ENCODE results near the gene LMBR1.

Gene LMBR1

DNA sequence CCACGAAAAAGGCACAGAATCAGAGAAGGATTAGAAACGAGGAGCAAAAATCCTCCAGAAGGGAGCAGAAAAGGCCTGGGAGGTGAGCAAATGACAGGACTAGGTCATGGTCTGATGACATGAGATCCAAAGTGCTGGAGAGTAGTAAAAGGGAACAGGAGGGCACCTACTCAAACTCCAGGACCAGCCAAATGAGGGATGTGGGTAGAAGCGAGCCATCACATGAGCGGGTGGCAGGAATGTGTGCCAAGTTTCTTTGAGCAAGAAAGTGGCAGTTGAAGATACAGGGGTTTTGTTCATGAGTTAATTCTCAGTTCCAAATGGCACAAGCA lies 139.8 kb downstream of the LMBR1 start:
- no peak overlapping the region for H3K27ac ChIP-seq (ENCODE audit: low read depth, low read length)
- H3K4me1 ChIP-seq (ENCODE audit: control insufficient read depth, insufficient read depth, low read length) = no peaks in the 10 kb centered on the region
- H3K4me3 ChIP-seq (ENCODE audit: low read length) = no peak overlapping the region
- no peak overlapping the region for H3K9ac ChIP-seq (ENCODE audit: low read length)
- H3K36me3 ChIP-seq (ENCODE audit: control insufficient read depth, insufficient read depth, low read length) = no peaks in the 10 kb centered on the region
- H3K27me3 ChIP-seq (ENCODE audit: control insufficient read depth, insufficient read depth, low read length) = no peaks in the 10 kb centered on the region

DNA sequence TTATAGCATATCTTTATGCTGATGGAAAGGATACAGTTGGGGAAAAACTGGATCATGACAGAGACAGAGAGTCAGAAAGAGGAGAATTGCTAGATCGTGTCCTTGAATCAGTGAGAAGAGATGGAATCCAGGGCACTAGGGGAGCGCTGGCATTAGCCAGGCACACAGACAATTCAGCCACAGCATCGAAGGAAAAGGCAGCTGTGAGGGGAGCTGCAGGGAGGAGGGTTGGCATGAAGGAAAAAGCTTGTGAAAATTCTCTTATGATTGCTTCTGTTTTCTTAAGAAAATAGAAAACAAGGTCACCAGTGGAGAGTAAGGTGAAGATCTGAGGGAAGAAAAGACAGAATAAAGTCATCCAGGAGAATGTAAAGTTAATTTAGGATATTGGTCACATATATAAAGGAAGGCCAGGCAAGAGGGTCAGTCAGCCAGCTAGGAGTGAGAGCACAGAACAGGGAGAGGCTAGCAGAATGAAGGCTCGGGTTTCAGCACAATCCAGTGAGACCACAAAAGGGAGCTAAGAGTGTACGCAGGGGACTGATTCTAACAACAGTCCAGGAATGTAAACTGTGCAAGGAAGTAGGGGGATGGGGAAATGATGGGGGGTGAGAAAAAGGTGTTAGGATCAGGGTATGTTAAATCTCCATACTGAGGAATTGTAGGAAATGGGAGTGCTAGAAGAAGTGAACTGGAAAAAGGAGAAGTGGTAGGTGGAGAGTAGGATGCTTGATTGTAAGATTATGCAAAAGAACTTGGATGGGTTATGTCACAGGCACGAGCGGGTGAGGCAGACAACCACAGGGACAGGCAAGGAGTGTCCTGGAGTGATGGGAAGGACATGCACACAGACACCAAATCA lies 140.4 kb downstream of the LMBR1 start:
- Histone ChIP-seq H3K27ac (ENCODE audit: low read depth, low read length) (no peak overlapping the region), H3K36me3 (ENCODE audit: control insufficient read depth, insufficient read depth, low read length) (no peaks in the 10 kb centered on the region), H3K4me1 (ENCODE audit: control insufficient read depth, insufficient read depth, low read length) (no peaks in the 10 kb centered on the region)

DNA sequence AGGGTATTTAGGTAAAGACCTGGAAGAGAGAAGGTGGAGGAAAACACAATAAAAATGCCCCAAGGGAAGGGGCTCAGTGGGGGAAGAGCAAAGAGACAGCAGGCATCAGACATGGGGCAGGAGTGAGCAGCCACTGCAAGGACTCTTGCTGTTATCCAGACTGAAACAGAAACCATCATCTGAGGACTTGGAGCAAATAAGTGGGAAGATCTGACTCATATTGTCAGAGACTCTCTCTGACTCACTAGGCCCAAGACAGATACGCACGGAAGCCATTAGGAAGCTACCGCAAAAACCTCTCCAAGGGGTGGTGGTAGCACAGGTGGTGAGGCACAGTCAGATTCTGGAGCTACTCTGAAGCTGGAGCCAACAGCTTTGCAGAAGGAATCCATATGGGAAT lies 141.7 kb downstream of the LMBR1 start:
- Histone ChIP-seq H3K27me3 (ENCODE audit: control insufficient read depth, insufficient read depth, low read length) (no peaks in the 10 kb centered on the region), H3K4me1 (ENCODE audit: control insufficient read depth, insufficient read depth, low read length) (no peaks in the 10 kb centered on the region), H3K27ac (ENCODE audit: low read depth, low read length) (no peak overlapping the region), H3K9ac (ENCODE audit: low read length) (no peak overlapping the region), H3K36me3 (ENCODE audit: control insufficient read depth, insufficient read depth, low read length) (no peaks in the 10 kb centered on the region), H3K4me3 (ENCODE audit: low read length) (no peak overlapping the region)

More for the DNA sequence above, 140.4 kb downstream of the LMBR1 start:
- Histone ChIP-seq H3K27me3 (ENCODE audit: control insufficient read depth, insufficient read depth, low read length) (no peaks in the 10 kb centered on the region), H3K9ac (ENCODE audit: low read length) (no peak overlapping the region), H3K4me3 (ENCODE audit: low read length) (no peak overlapping the region)

DNA sequence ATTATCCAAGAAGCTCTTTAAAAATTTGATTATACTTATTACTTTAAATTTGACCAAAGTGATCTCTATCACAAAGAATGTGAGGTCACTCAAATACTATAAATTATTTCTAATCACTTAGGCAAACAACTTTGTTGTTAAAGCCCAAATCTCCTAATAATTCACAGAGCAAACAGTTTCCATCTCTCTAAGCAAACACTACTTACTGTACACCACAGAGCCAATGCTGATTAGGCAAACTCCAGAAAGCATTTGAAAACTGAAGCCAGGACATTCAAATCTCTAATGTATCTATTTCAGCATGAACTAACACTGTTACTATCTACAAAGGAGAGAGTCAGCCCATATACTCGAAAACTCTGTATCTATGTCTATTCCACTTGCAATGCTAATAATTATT lies 145.3 kb downstream of the LMBR1 start:
- Histone ChIP-seq H3K4me3 (ENCODE audit: low read length) (no peak overlapping the region), H3K4me1 (ENCODE audit: control insufficient read depth, insufficient read depth, low read length) (no peaks in the 10 kb centered on the region), H3K36me3 (ENCODE audit: control insufficient read depth, insufficient read depth, low read length) (no peaks in the 10 kb centered on the region), H3K27ac (ENCODE audit: low read depth, low read length) (no peak overlapping the region), H3K9ac (ENCODE audit: low read length) (no peak overlapping the region), H3K27me3 (ENCODE audit: control insufficient read depth, insufficient read depth, low read length) (no peaks in the 10 kb centered on the region)

DNA sequence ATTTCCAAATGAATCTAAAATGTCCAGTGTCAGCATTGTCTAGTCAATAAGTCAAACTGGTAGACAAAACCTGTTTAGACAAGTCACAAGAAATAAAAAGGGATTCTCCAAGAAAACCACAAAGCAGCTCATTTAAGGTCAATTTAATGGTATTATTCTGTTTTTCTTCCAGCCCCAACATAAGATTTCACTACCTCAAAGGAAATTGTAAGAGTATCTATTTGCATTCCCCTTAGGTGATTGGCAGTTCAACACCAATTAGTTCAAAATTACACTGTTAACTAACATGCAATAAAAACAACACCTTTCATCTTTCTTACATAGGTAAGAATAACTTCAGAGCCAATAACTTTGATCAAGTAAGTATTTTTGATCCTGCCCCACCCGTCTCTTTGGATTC lies 146.1 kb downstream of the LMBR1 start:
- Histone ChIP-seq H3K36me3 (ENCODE audit: control insufficient read depth, insufficient read depth, low read length) (no peaks in the 10 kb centered on the region), H3K27ac (ENCODE audit: low read depth, low read length) (no peak overlapping the region), H3K9ac (ENCODE audit: low read length) (no peak overlapping the region), H3K4me1 (ENCODE audit: control insufficient read depth, insufficient read depth, low read length) (no peaks in the 10 kb centered on the region), H3K4me3 (ENCODE audit: low read length) (no peak overlapping the region), H3K27me3 (ENCODE audit: control insufficient read depth, insufficient read depth, low read length) (no peaks in the 10 kb centered on the region)

DNA sequence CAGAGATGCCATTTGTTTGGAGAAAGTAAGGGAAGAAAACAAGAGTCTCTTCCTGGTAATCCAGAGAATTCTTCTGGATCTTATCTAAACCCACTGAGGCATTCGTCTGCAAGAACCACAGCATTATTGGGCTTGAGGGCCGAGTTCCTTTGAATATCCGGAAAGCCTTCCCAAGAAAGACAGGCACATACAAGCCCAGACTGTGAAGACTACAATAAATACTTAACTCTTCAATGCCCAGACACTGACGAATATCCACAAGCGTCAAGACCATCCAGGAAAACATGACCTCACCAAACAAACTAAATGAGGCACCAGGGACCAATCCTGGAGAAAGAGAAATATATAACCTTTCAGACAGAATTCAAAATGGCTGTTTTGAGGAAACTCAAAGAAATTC lies 153.4 kb downstream of the LMBR1 start:
- Histone ChIP-seq H3K27me3 (ENCODE audit: control insufficient read depth, insufficient read depth, low read length) (no peaks in the 10 kb centered on the region), H3K9ac (ENCODE audit: low read length) (no peak overlapping the region), H3K4me1 (ENCODE audit: control insufficient read depth, insufficient read depth, low read length) (no peaks in the 10 kb centered on the region), H3K27ac (ENCODE audit: low read depth, low read length) (no peak overlapping the region), H3K36me3 (ENCODE audit: control insufficient read depth, insufficient read depth, low read length) (no peaks in the 10 kb centered on the region), H3K4me3 (ENCODE audit: low read length) (no peak overlapping the region)

DNA sequence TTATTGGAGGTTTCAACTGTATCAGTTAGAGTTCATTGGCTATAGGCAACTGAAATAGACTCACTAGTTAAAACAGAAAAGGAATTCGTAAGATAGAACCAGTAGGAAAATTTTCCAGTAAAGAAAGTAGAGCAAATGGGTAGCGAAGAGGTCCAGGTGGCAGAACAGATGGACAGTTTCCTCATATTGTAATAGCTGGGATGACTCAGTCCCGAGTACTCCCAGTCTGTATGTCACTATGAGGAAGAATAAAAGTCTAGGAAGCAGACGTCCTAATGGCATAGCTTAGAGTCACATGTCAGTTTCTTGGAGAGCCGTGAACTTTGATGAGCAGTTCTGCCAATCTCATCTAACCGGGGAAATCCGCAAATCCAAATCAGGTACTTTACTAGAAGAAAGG lies 157.1 kb downstream of the LMBR1 start:
- Histone ChIP-seq H3K4me3 (ENCODE audit: low read length) (no peak overlapping the region), H3K27me3 (ENCODE audit: control insufficient read depth, insufficient read depth, low read length) (no peaks in the 10 kb centered on the region), H3K36me3 (ENCODE audit: control insufficient read depth, insufficient read depth, low read length) (no peaks in the 10 kb centered on the region), H3K27ac (ENCODE audit: low read depth, low read length) (no peak overlapping the region), H3K4me1 (ENCODE audit: control insufficient read depth, insufficient read depth, low read length) (no peaks in the 10 kb centered on the region), H3K9ac (ENCODE audit: low read length) (no peak overlapping the region)

DNA sequence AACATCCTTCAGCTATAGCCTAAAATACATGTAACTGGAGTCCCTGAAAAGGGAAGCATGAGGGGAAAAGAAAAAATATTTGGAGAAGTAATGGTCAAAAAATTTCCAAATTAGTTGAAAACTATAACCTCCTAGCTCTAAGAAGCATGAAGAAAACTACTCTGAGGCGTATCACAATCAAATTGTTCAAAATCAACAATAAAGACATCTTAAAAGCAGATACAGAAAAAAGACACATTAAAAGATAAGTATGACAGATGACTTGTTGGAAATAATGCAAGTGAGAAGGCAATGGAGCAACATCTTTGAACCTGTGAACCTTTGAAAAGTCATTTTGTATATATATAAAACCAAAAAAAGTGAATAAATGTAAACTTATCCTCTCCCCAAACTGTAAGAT lies 159.3 kb downstream of the LMBR1 start:
- Histone ChIP-seq H3K4me3 (ENCODE audit: low read length) (no peak overlapping the region), H3K4me1 (ENCODE audit: control insufficient read depth, insufficient read depth, low read length) (no peaks in the 10 kb centered on the region), H3K36me3 (ENCODE audit: control insufficient read depth, insufficient read depth, low read length) (no peaks in the 10 kb centered on the region), H3K27ac (ENCODE audit: low read depth, low read length) (no peak overlapping the region), H3K9ac (ENCODE audit: low read length) (no peak overlapping the region), H3K27me3 (ENCODE audit: control insufficient read depth, insufficient read depth, low read length) (no peaks in the 10 kb centered on the region)

DNA sequence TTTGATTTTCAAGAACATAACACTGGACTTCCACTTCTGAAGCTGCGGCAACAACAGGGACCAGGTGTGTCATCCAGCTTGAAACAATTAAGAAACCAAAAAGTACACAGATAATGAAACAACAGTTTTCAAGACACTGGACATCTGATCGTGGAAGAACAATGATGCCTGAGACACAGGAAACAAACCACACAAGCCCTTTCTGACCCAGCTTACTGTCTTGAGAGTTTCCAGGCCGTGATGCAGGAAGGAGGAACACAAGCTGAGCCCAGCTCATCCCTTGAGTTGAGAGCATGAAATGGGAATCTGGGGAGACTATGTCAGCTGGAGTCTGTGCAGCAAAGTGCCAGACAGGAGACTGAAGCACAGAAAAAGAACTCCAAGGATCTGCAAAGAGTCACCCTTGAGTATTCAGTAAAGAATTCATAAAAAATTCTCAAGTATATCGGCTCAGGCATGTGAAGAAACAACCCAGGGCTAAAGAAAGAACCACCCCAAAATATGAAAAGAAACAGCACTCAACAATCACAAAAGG lies 160.8 kb downstream of the LMBR1 start:
- Histone ChIP-seq H3K27ac (ENCODE audit: low read depth, low read length) (no peak overlapping the region), H3K36me3 (ENCODE audit: control insufficient read depth, insufficient read depth, low read length) (no peaks in the 10 kb centered on the region), H3K9ac (ENCODE audit: low read length) (no peak overlapping the region), H3K4me3 (ENCODE audit: low read length) (no peak overlapping the region), H3K4me1 (ENCODE audit: control insufficient read depth, insufficient read depth, low read length) (no peaks in the 10 kb centered on the region), H3K27me3 (ENCODE audit: control insufficient read depth, insufficient read depth, low read length) (no peaks in the 10 kb centered on the region)

DNA sequence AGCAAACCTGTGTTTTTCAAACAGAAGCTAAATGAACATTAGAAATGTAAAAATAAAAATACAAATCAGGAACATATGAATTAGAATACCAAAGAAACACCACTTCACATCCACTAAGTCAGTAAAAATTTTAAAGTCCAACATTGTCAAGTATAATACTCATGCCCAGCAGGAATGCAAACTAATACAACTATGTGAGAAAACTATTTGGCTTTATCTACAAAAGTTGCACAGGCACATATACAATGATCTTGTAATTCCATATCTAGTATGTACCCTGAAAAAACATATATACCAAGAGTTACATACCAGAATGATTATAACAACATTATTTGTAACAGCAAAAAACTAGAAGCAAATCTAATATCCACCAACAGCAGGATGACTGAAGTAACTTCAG lies 161.3 kb downstream of the LMBR1 start:
- no peaks in the 10 kb centered on the region for H3K36me3 ChIP-seq (ENCODE audit: control insufficient read depth, insufficient read depth, low read length)
- no peak overlapping the region for H3K4me3 ChIP-seq (ENCODE audit: low read length)

DNA sequence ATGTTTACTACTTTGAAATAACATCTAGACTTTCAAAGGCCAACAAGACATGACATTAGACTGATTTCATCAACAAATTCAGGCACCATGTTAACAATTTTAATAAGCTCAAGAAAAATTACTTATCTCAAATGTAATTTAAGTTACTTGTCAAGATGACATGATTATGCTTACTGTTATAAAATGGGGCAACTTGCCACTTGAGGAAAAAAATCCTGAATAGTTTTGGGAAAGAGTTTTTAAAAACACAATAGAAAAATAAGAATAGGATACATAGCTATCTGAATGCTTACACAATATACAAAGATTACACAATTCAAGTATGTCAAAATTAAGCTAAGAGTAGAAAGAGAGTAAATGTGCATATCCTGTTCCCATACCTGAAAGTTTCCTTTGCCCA lies 167.0 kb downstream of the LMBR1 start:
- Histone ChIP-seq H3K4me3 (ENCODE audit: low read length) (no peak overlapping the region), H3K27ac (ENCODE audit: low read depth, low read length) (no peak overlapping the region), H3K4me1 (ENCODE audit: control insufficient read depth, insufficient read depth, low read length) (no peaks in the 10 kb centered on the region)

More for the DNA sequence above, 161.3 kb downstream of the LMBR1 start:
- H3K4me1 ChIP-seq (ENCODE audit: control insufficient read depth, insufficient read depth, low read length) = no peaks in the 10 kb centered on the region
- no peaks in the 10 kb centered on the region for H3K27me3 ChIP-seq (ENCODE audit: control insufficient read depth, insufficient read depth, low read length)
- no peak overlapping the region for H3K27ac ChIP-seq (ENCODE audit: low read depth, low read length)
- H3K9ac ChIP-seq (ENCODE audit: low read length) = no peak overlapping the region

DNA sequence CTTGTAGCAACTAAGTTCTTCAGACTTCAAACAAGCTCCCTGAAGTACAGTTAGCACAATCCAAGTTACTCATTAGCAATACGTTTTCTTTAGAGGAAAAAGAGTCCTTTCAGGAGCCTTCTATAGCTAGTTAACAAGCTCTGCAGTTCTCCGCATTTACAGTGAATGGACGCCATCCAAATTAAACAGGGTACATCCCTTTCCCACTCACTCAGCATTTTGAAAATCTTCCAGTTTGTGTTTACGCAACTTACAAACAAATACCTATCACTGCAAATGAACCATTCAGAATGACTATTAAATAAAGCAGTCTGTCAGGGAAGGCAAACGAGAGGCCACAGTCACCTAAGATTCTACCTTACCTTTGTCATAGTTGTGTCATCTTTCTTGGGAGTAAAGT lies 167.9 kb downstream of the LMBR1 start:
- H3K4me3 ChIP-seq (ENCODE audit: low read length) = no peak overlapping the region
- no peaks in the 10 kb centered on the region for H3K4me1 ChIP-seq (ENCODE audit: control insufficient read depth, insufficient read depth, low read length)
- no peak overlapping the region for H3K27ac ChIP-seq (ENCODE audit: low read depth, low read length)
- H3K9ac ChIP-seq (ENCODE audit: low read length) = no peak overlapping the region
- H3K36me3 ChIP-seq (ENCODE audit: control insufficient read depth, insufficient read depth, low read length) = no peaks in the 10 kb centered on the region
- no peaks in the 10 kb centered on the region for H3K27me3 ChIP-seq (ENCODE audit: control insufficient read depth, insufficient read depth, low read length)

More for the DNA sequence above, 167.0 kb downstream of the LMBR1 start:
- Histone ChIP-seq H3K27me3 (ENCODE audit: control insufficient read depth, insufficient read depth, low read length) (no peaks in the 10 kb centered on the region), H3K9ac (ENCODE audit: low read length) (no peak overlapping the region), H3K36me3 (ENCODE audit: control insufficient read depth, insufficient read depth, low read length) (no peaks in the 10 kb centered on the region)

Data from rectal smooth muscle tissue (tissue), 1 donor.